SK-MEL-5 (cell line): ENCODE results near the gene G0S2. TPM values are rescaled to one million over a fixed set of nuclear protein-coding genes. Genes with fewer than 3 reads are reported as not detected.
"Not testable (repeated sequence)": the region's sequence is repeated elsewhere in the genome, so short reads cannot be mapped to it uniquely, and the experiment has no call there.

Experiments used
- DNase-seq: peaks from one replicate; pipeline ENCODE4 v3.0.0-alpha.2; 2016; ENCODE audit warnings: low read depth, low spot score
- in situ Hi-C: cut with HindIII; loops from 2 replicates; pipeline ENCODE4 v1.10.0; 2016; ENCODE audit warnings: low sequenced_read_pairs, high pct_unique_total_duplicates, low pct_unique_long_range_greater_than_20kb
- total RNA-seq: library from RNA; depleted of rRNA; stranded (reverse); fragments of >200 nt; shearing (Covaris generic); gene quantifications from 2 replicates; pipeline ENCODE4 v1.2.3, GENCODE V29; 2014

The G0S2 gene
- total RNA-seq, 1 experiment from 2014 or later: 0.18 TPM

GRCh38 chr1:209667103-209667502 is 8.1 kb upstream of the G0S2 start:
- in situ Hi-C loops: no loop called here
- no peak for DNase-seq

GRCh38 chr1:209667708-209668107 is 7.5 kb upstream of the G0S2 start:
- DNase-seq: no peak
- in situ Hi-C loops: no loop called here

- DNase-seq: no peak
- in situ Hi-C loops: no loop called here
Observed at GRCh38 chr1:209670441-209671082, 4.7 kb upstream of the G0S2 start.

- no peak for DNase-seq
- in situ Hi-C loops: no loop called here
Observed at GRCh38 chr1:209672705-209673630, 2.2 kb upstream of the G0S2 start.

GRCh38 chr1:209673631-209674417 is 1.4 kb upstream of the G0S2 start:
- DNase-seq: no peak
- in situ Hi-C loops: no loop called here

- no peak for DNase-seq
- in situ Hi-C loops: no loop called here
Observed at GRCh38 chr1:209675565-209676154, 448 bp downstream of the G0S2 start.

- in situ Hi-C loops: no loop called here
Observed at GRCh38 chr1:209678981-209679539, 3.8 kb downstream of the G0S2 start.

GRCh38 chr1:209685821-209686220 is 10.6 kb downstream of the G0S2 start:
- in situ Hi-C loops: no loop called here
- DNase-seq: no peak

More at GRCh38 chr1:209678981-209679539, 3.8 kb downstream of the G0S2 start:
- DNase-seq: no peak

- in situ Hi-C loops: no loop called here
- DNase-seq: no peak
Observed at GRCh38 chr1:209686322-209686721, 11.1 kb downstream of the G0S2 start.

GRCh38 chr1:209688746-209689234 is 13.6 kb downstream of the G0S2 start:
- DNase-seq: no peak
- in situ Hi-C loops: no loop called here

GRCh38 chr1:209689477-209689876 is 14.3 kb downstream of the G0S2 start:
- in situ Hi-C loops: no loop called here
- DNase-seq: peak; percentile 24

GRCh38 chr1:209691237-209691636 is 16.0 kb downstream of the G0S2 start:
- no peak for DNase-seq
- in situ Hi-C loops: no loop called here

- no peak for DNase-seq
- in situ Hi-C loops: no loop called here
Observed at GRCh38 chr1:209692296-209692695, 17.1 kb downstream of the G0S2 start.

- DNase-seq: peak; percentile 86
- in situ Hi-C loops: no loop called here
Observed at GRCh38 chr1:209692745-209693504, 17.7 kb downstream of the G0S2 start.

- in situ Hi-C loops: no loop called here
- no peak for DNase-seq
Observed at GRCh38 chr1:209696673-209697072, 21.5 kb downstream of the G0S2 start.

GRCh38 chr1:209697126-209697525 is 21.9 kb downstream of the G0S2 start:
- no peak for DNase-seq
- in situ Hi-C loops: no loop called here

- in situ Hi-C loops, DNase-seq: not testable (repeated sequence)
Observed at GRCh38 chr1:209700686-209701085, 25.5 kb downstream of the G0S2 start.
